CD14-positive monocyte (primary cell): ENCODE results near the gene SH3BGRL2. TPM values are rescaled to one million over a fixed set of nuclear protein-coding genes. Genes with fewer than 3 reads are reported as not detected.

ENCODE experiments used
- DNase-seq, 3 donors: peaks; one replicate each; pipeline ENCODE4 v3.0.0-alpha.2; 2011 to 2022
- H2AFZ ChIP-seq: 2 replicates; pipeline ENCODE4 v1.6.0; 2012; ENCODE audit warnings: mild to moderate bottlenecking, low read depth, low read length, inconsistent platforms; ENCODE audit not compliant: insufficient read depth, poor library complexity, severe bottlenecking
- H3K27ac ChIP-seq, 2 donors: 1 replicate in 1 of 2; 2 replicates in 1 of 2; pipeline ENCODE4 v1.5.1; 2012 to 2013; ENCODE audit warnings: low read length in 2 of 2, control low read depth in 1 of 2, inconsistent platforms in 1 of 2, low read depth in 1 of 2, mild to moderate bottlenecking in 1 of 2
- H3K27me3 ChIP-seq, 2 donors: one replicate each; pipeline versions ENCODE4 v1.6.0 to v1.6.1; 2011 to 2013; ENCODE audit warnings: low read length in 2 of 2; ENCODE audit not compliant: control insufficient read depth in 2 of 2, insufficient read depth in 2 of 2
- H3K36me3 ChIP-seq, 2 donors: replicated peaks in 1 of 2; 1 replicate in 1 of 2; 2 replicates in 1 of 2; pipeline versions ENCODE4 v1.5.1 to v1.6.1; 2012 to 2013; ENCODE audit warnings: low read length in 2 of 2, control low read depth in 1 of 2, inconsistent platforms in 1 of 2, mild to moderate bottlenecking in 1 of 2; ENCODE audit not compliant: insufficient read depth in 2 of 2, control insufficient read depth in 1 of 2
- H3K4me1 ChIP-seq, 2 donors: 1 replicate in 1 of 2; 2 replicates in 1 of 2; pipeline versions ENCODE4 v1.5.1 to v1.6.1; 2012 to 2013; ENCODE audit warnings: low read length in 2 of 2, control low read depth in 1 of 2, inconsistent platforms in 1 of 2, mild to moderate bottlenecking in 1 of 2, moderate library complexity in 1 of 2; ENCODE audit not compliant: insufficient read depth in 2 of 2, control insufficient read depth in 1 of 2
- H3K4me2 ChIP-seq: replicated peaks from 2 replicates; pipeline ENCODE3; 2012; ENCODE audit warnings: low read length, moderate library complexity, mild to moderate bottlenecking; ENCODE audit not compliant: poor library complexity, severe bottlenecking; ENCODE audit errors: extremely low read depth
- H3K4me3 ChIP-seq, 3 experiments: fragments of 200-600 bp in 1 of 3; sonication (generic) in 1 of 3; replicated peaks in 1 of 3; 1 replicate in 2 of 3; 2 replicates in 1 of 3; pipeline ENCODE4 v1.5.1; 2011 to 2013; ENCODE audit warnings: low read length in 3 of 3, mild to moderate bottlenecking in 3 of 3, control low read depth in 2 of 3, low read depth in 2 of 3, inconsistent platforms in 1 of 3, moderate library complexity in 1 of 3
- H3K79me2 ChIP-seq: 2 replicates; pipeline ENCODE4 v1.6.0; 2012; ENCODE audit warnings: mild to moderate bottlenecking, control low read depth, inconsistent platforms, low read length, moderate library complexity; ENCODE audit not compliant: insufficient read depth
- H3K9ac ChIP-seq: 2 replicates; pipeline ENCODE4 v1.6.0; 2017; ENCODE audit warnings: low read length, mild to moderate bottlenecking; ENCODE audit not compliant: insufficient read depth, poor library complexity, severe bottlenecking
- H3K9me3 ChIP-seq, 2 donors: replicated peaks in 1 of 2; 1 replicate in 1 of 2; 2 replicates in 1 of 2; pipeline versions ENCODE4 v1.5.1 to v1.6.1; 2012 to 2013; ENCODE audit warnings: low read length in 2 of 2, control low read depth in 1 of 2; ENCODE audit not compliant: control insufficient read depth in 1 of 2, insufficient read depth in 1 of 2
- H4K20me1 ChIP-seq: 2 replicates; pipeline ENCODE4 v1.6.0; 2012; ENCODE audit warnings: mild to moderate bottlenecking, low read length, control low read depth, moderate library complexity; ENCODE audit not compliant: insufficient read depth
- H3K27ac Mint-ChIP-seq, 7 donors: one replicate each; pipeline ENCODE4 v1.8.0; 2020; ENCODE audit warnings: mild to moderate bottlenecking in 7 of 7, mixed read lengths in 7 of 7, moderate library complexity in 6 of 7, inconsistent platforms in 2 of 7
- H3K27me3 Mint-ChIP-seq, 3 donors: one replicate each; pipeline ENCODE4 v1.8.0; 2021 to 2022; ENCODE audit warnings: low read depth in 3 of 3, mild to moderate bottlenecking in 3 of 3, mixed read lengths in 3 of 3, moderate library complexity in 3 of 3, inconsistent platforms in 1 of 3
- H3K36me3 Mint-ChIP-seq, 2 donors: one replicate each; pipeline ENCODE4 v1.8.0; 2020; ENCODE audit warnings: mixed read lengths in 2 of 2, inconsistent platforms in 1 of 2, mild to moderate bottlenecking in 1 of 2
- H3K4me1 Mint-ChIP-seq: one replicate; pipeline ENCODE4 v1.8.0; 2020; ENCODE audit warnings: mild to moderate bottlenecking, mixed read lengths
- H3K4me3 Mint-ChIP-seq, 2 donors: one replicate each; pipeline ENCODE4 v1.8.0; 2020; ENCODE audit warnings: mild to moderate bottlenecking in 2 of 2, mixed read lengths in 2 of 2, moderate library complexity in 1 of 2
- H3K9me3 Mint-ChIP-seq, 7 donors: one replicate each; pipeline ENCODE4 v1.8.0; 2020 to 2022; ENCODE audit warnings: mixed read lengths in 7 of 7, mild to moderate bottlenecking in 6 of 7, moderate library complexity in 6 of 7, inconsistent platforms in 2 of 7
- WGBS: methylation state at CpG from one replicate; pipeline ENCODE4 v1.1.5; 2013; ENCODE audit warnings: missing lambda C conversion rate; ENCODE audit not compliant: insufficient coverage; 5-methylcytosine and 5-hydroxymethylcytosine counted together
- intact Hi-C, 2 donors: fragments of 100-400 bp; cut with micrococcal nuclease; formaldehyde crosslinking; loops; one replicate each; pipeline versions ENCODE4 v1.15.0 to v1.15.1; 2023
- polyA plus RNA-seq, 3 donors: library from polyadenylated mRNA; depleted of rRNA in 1 of 3; unstranded in 2 of 3; stranded (reverse) in 1 of 3; fragments of 300-500 nt in 2 of 3; fragments of >200 nt in 1 of 3; fragmentation: Illumina TruSeq in 2 of 3; gene quantifications; 1 replicate in 2 of 3; 2 replicates in 1 of 3; pipeline ENCODE4 v1.2.3, GENCODE V29; 2012 to 2021
- TF ChIP-seq, protein P1 (sequence below): fragments of 200-600 bp; IDR thresholded peaks from one replicate; pipeline ENCODE4 v1.8.0; 2022; ENCODE audit warnings: antibody characterized with exemption, mild to moderate bottlenecking

Gene SH3BGRL2
- polyA plus RNA-seq, 3 donors: 0.03 to 0.30 (median 0.28) TPM

DNA sequence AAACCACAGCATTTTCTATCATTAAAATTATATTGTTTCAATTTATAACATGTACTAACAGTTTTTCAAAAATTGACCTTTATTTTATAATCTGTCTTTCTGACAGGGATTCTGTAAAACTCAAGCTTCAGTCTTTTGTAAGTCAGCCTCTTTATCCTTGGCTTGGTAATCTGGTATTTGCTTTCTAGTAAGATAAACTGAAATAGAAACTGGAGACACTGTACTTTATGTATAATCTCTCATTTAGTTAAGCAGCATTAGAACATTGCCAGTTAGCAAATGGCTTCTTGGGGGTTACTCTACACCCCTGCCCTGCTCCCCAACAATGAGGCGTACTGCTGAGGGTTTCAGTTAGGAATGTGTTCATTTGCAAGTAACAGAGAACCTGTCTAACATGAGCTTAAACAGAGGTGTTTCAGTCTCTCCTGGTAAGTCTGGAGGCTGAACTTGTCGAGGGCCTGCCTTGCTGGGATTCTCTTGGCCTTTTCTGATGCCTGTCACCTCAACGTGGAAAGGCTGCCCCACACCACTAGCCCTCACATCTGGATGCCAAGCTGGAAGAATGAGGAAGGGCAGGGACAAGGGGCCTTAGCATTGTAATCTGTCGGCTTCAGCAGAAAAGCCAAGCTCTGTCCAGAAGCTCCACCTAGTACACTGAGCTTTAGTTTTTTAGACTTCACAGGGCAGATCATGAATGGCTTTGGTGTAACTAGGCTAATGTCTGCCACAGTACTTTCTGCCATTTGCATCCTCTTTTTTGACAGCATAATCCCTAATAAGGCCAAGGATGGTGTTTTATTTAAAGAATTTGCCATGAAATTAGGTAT, 34.8 kb downstream of the SH3BGRL2 start:
- no peak overlapping the region for H3K9ac ChIP-seq
- WGBS: 90% methylated on average over 2 of the region's 4 CpGs
- H3K79me2 ChIP-seq: no peaks in the 10 kb centered on the region
- H3K9me3 Mint-ChIP-seq: peaks cover 0 to 6% (median 4%) of the 10 kb centered on the region in 7 donors
- no peak overlapping the region for H2AFZ ChIP-seq
- no peak overlapping the region for H3K4me3 ChIP-seq
- no peaks in the 10 kb centered on the region for H4K20me1 ChIP-seq
- H3K27ac ChIP-seq: no peak overlapping the region
- H3K27ac Mint-ChIP-seq: no peak overlapping the region
- no peaks in the 10 kb centered on the region for H3K36me3 Mint-ChIP-seq
- H3K27me3 Mint-ChIP-seq: no peaks in the 10 kb centered on the region
- H3K4me1 Mint-ChIP-seq: no peaks in the 10 kb centered on the region
- DNase-seq: no peak
- H3K4me3 Mint-ChIP-seq: no peak overlapping the region
- H3K27me3 ChIP-seq: no peaks in the 10 kb centered on the region
- H3K36me3 ChIP-seq: no peaks in the 10 kb centered on the region
- no peaks in the 10 kb centered on the region for H3K9me3 ChIP-seq
- no peak overlapping the region for H3K4me2 ChIP-seq
- TF ChIP-seq, protein P1, sequence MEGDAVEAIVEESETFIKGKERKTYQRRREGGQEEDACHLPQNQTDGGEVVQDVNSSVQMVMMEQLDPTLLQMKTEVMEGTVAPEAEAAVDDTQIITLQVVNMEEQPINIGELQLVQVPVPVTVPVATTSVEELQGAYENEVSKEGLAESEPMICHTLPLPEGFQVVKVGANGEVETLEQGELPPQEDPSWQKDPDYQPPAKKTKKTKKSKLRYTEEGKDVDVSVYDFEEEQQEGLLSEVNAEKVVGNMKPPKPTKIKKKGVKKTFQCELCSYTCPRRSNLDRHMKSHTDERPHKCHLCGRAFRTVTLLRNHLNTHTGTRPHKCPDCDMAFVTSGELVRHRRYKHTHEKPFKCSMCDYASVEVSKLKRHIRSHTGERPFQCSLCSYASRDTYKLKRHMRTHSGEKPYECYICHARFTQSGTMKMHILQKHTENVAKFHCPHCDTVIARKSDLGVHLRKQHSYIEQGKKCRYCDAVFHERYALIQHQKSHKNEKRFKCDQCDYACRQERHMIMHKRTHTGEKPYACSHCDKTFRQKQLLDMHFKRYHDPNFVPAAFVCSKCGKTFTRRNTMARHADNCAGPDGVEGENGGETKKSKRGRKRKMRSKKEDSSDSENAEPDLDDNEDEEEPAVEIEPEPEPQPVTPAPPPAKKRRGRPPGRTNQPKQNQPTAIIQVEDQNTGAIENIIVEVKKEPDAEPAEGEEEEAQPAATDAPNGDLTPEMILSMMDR: no peak
- intact Hi-C loops: no loop called here
- no peaks in the 10 kb centered on the region for H3K4me1 ChIP-seq

DNA sequence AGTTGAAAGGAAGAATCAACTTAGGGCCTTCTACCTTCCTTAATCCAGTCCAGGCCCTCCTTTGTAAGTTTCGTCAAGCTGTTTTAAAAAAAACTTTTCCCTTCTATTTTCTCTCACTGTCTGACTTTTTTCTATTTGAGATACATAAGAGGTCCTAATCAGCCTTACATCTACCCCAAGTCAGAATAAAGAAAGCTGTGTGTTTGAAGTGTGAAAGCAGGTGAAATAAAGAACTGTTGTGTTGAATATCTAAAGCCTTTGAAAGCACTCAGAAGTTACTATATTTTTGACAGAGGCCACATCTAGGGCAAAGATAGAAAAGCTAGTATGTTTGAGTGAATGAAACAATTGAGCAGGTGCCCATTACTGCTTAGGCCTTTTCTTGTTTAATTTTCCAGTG, 35.5 kb downstream of the SH3BGRL2 start:
- Mint-ChIP-seq H3K27ac (no peak overlapping the region), H3K4me3 (no peak overlapping the region), H3K27me3 (no peaks in the 10 kb centered on the region), H3K4me1 (no peaks in the 10 kb centered on the region), H3K9me3 (peaks cover 0 to 6% (median 0%) of the 10 kb centered on the region in 7 donors), H3K36me3 (no peaks in the 10 kb centered on the region)
- no peak overlapping the region for H2AFZ ChIP-seq
- H3K27me3 ChIP-seq: no peaks in the 10 kb centered on the region
- no peak for DNase-seq
- H3K4me1 ChIP-seq: no peaks in the 10 kb centered on the region
- H3K79me2 ChIP-seq: no peaks in the 10 kb centered on the region
- no peak overlapping the region for H3K9ac ChIP-seq
- H3K27ac ChIP-seq: no peak overlapping the region
- TF ChIP-seq, protein P1: no peak
- H3K36me3 ChIP-seq: no peaks in the 10 kb centered on the region
- H3K4me2 ChIP-seq: no peak overlapping the region
- H3K4me3 ChIP-seq: no peak overlapping the region
- intact Hi-C loops: no loop called here
- WGBS: no CpG with 5 or more reads among the region's 1 CpG
- no peaks in the 10 kb centered on the region for H3K9me3 ChIP-seq
- no peaks in the 10 kb centered on the region for H4K20me1 ChIP-seq
